LNCaP clone FGC (cell line): ENCODE data around the gene GOLGA8K.
"Not testable (repeated sequence)": the region's sequence is repeated elsewhere in the genome, so short reads cannot be mapped to it uniquely, and the experiment has no call there.

Experiments
- DNase-seq: peaks from one replicate; pipeline ENCODE4 v3.0.0-alpha.2; 2011; ENCODE audit warnings: low read depth
- H3K4me3 ChIP-seq: 2 replicates; pipeline ENCODE4 v1.5.1; 2011; ENCODE audit warnings: mild to moderate bottlenecking, low read depth, low read length, control low read depth

The GOLGA8K gene

DNA sequence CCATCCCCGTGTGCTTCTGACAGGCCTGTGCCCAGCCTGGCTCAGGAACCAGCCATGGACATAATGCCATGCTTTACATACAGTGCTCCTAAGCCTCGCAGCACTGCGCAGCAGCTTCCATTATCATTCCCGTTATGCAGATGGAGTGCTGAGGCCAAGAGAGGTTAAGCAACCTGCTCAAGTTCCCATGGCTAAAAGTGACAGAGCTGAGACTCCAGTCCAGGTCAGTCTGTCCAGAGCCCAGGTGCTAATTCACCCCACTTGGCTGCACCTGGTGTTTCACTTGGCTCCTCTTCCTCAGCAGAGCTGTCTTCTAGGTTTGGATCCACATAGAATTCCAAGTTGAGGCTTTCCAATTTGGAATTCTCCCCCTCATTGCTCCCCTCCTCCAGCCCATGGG, 41.4 kb downstream of the GOLGA8K start:
- DNase-seq, H3K4me3 ChIP-seq: not testable (repeated sequence)

DNA sequence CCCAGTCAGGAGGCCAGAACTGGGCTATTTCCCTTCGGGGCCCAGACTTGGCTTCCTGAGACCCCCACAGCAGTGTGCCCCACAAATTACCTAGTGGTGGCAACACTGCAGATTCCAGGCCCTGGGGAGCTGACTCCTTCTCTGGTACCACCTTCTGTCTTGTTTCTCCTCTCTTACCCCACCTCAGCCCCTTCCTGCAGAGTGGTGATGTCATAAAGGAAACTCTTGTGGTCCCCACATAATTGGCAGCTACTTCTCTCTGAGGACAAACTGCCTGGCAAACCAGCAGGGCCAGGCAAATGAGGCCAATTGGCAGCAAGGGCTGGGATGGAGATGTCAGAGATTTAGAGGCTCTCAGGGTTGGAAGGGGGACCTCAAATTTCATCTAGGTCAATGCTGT, 44.6 kb downstream of the GOLGA8K start:
- DNase-seq, H3K4me3 ChIP-seq: not testable (repeated sequence)

DNA sequence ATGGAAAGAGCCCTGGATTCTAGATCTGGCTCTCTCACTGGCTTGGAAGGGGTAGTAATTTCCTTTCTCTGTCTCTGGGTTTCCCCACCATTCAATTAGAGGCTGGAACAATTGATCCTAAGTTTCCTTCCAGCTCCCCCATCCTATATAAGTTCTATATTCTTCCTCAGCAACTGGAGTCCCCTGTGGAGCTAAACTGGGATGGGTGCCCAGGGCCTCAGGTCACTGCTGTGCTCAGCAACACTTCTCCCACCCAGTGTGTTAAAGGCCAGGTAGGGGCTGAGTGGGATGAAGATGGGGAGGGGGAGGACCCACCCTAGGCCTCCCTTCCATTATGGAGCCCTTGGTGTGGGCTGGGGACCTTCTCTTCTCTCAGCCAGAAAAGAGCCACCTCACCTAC, 46.2 kb downstream of the GOLGA8K start:
- H3K4me3 ChIP-seq: not testable (repeated sequence)

GRCh38 chr15:32352748-32353147, 50.3 kb downstream of the GOLGA8K start:
- DNase-seq, H3K4me3 ChIP-seq: not testable (repeated sequence)

More for the DNA sequence above, 46.2 kb downstream of the GOLGA8K start:
- not testable (repeated sequence) for DNase-seq

DNA sequence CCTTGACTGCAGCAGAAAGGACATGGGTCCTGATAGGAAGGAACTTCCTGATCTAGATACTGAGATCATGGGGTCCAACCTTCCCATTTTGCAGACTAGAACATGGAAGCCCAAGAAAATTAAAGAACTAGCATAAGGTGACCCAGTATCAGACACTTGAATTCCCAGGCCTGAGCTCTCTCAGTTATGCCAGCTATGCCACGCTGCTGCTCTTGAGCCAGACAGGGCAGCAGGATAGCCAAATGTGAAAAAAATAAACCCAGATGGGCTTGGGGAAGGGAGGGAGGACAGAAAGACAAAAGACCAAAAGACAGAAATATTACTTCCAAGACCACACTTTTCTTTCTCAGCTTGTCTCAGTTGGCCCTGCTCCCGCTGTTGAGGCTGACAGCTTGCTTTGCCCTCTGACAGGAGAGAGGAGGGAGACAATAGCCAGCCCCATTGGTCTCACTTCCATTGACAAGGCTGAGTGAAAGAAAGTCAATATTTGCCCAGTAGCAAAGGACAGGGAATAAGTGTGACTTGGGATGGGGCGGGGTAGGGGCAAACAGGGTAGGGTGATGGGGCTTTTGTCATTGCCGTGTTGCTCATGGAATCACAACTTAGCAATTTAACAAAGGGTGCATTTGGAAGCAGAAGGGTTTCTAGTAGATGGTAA, 52.4 kb downstream of the GOLGA8K start:
- H3K4me3 ChIP-seq, DNase-seq: not testable (repeated sequence)

GRCh38 chr15:32347037-32347436, 56.1 kb downstream of the GOLGA8K start:
- H3K4me3 ChIP-seq, DNase-seq: not testable (repeated sequence)

DNA sequence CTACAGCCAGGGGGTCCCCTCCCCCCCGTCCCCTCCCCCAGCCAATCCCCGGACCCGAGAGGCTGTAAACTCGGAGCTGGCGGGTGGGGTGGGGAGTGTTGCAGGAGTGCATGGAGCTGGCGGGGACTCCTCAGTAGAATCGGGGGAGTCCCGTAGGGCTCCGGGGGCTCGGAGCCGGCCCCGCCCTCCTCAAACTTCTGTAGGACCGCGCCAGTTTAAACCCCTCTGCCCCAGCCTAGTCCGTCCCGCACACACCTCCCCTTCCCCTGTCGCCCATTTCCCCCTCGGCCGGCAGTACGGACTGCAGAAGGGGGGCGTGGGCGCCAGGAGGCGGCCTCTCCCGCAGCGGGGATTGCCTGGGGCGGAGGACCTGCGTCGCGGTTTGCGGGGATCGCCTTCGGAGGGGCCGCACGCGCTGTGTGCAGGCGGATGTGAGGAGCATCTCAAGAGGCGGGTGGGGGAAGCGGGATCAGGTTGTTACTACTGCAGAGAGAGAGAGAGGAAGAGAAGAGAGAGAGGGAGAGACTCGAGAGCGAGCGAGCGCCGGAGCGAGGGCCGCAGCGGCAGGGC, 57.0 kb downstream of the GOLGA8K start:
- H3K4me3 ChIP-seq, DNase-seq: not testable (repeated sequence)

DNA sequence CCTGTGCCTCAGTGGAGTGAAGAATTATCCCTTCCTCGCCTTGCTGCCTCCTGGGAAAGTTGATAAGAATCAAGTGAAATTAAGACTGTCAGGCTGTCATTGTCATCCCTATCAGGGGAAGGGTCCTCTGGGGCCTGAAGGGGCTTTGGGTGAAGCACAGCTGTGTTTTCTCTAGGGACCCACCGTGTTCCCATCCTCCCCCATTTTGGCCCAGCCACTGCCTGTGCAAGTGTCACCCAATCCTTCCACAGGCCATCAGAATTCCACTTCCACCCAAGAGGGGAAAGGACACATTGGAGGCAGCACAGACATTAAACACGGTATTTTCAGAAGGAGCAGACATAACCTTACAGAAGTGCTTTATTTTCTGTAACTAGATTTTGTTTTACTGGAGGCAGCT, 59.2 kb downstream of the GOLGA8K start:
- DNase-seq, H3K4me3 ChIP-seq: not testable (repeated sequence)
